GM18519 (cell line): ENCODE results near the gene MBNL3.
"Not testable (repeated sequence)": the region's sequence is repeated elsewhere in the genome, so short reads cannot be mapped to it uniquely, and the experiment has no call there.

Experiments
- ATAC-seq: cut with Tn5 transposase; IDR thresholded peaks from one replicate; pipeline ENCODE4 v1.9.1; 2021; ENCODE audit warnings: mild to moderate bottlenecking, moderate library complexity; ENCODE audit not compliant: unreplicated experiment, low FRiP score

The MBNL3 gene

GRCh38 chrX:132389480-132389879, 99.4 kb downstream of the MBNL3 start:
- no peak for ATAC-seq

GRCh38 chrX:132388371-132388770, 100.5 kb downstream of the MBNL3 start:
- ATAC-seq, result no peak

GRCh38 chrX:132384301-132384700, 104.5 kb downstream of the MBNL3 start:
- no peak for ATAC-seq

GRCh38 chrX:132382068-132382467, 106.8 kb downstream of the MBNL3 start:
- ATAC-seq, result no peak

GRCh38 chrX:132378281-132378680, 110.6 kb downstream of the MBNL3 start:
- ATAC-seq, result no peak

GRCh38 chrX:132375941-132376340, 112.9 kb downstream of the MBNL3 start:
- ATAC-seq, result no peak

- ATAC-seq, result no peak
Observed at GRCh38 chrX:132373610-132374009, 115.2 kb downstream of the MBNL3 start.

- no peak for ATAC-seq
Observed at GRCh38 chrX:132369617-132370326, 119.1 kb downstream of the MBNL3 start.

GRCh38 chrX:132367984-132368383, 120.9 kb downstream of the MBNL3 start:
- no peak for ATAC-seq

- ATAC-seq, result no peak
Observed at GRCh38 chrX:132367314-132367713, 121.5 kb downstream of the MBNL3 start.

- no peak for ATAC-seq
Observed at GRCh38 chrX:132365490-132365889, 123.3 kb downstream of the MBNL3 start.

- no peak for ATAC-seq
Observed at GRCh38 chrX:132364313-132364712, 124.5 kb downstream of the MBNL3 start.

- no peak for ATAC-seq
Observed at GRCh38 chrX:132353430-132353829, 135.4 kb downstream of the MBNL3 start.

GRCh38 chrX:132336172-132336571, 152.7 kb downstream of the MBNL3 start:
- no peak for ATAC-seq

- peak; percentile 51 for ATAC-seq
Observed at GRCh38 chrX:132333351-132333750, 155.5 kb downstream of the MBNL3 start.

GRCh38 chrX:132331532-132331931, 157.3 kb downstream of the MBNL3 start:
- ATAC-seq, result no peak

- no peak for ATAC-seq
Observed at GRCh38 chrX:132331000-132331399, 157.8 kb downstream of the MBNL3 start.

GRCh38 chrX:132330156-132330729, 158.6 kb downstream of the MBNL3 start:
- ATAC-seq, result no peak

GRCh38 chrX:132326960-132327359, 161.9 kb downstream of the MBNL3 start:
- ATAC-seq, result not testable (repeated sequence)
